HG03469 (cell line): ENCODE measurements around the gene C14orf132.

Experiments
- ATAC-seq: cut with Tn5 transposase; IDR thresholded peaks from one replicate; pipeline ENCODE4 v1.9.1; 2021; ENCODE audit warnings: mild to moderate bottlenecking, moderate library complexity, moderate number of reproducible peaks; ENCODE audit not compliant: unreplicated experiment

Gene C14orf132

DNA sequence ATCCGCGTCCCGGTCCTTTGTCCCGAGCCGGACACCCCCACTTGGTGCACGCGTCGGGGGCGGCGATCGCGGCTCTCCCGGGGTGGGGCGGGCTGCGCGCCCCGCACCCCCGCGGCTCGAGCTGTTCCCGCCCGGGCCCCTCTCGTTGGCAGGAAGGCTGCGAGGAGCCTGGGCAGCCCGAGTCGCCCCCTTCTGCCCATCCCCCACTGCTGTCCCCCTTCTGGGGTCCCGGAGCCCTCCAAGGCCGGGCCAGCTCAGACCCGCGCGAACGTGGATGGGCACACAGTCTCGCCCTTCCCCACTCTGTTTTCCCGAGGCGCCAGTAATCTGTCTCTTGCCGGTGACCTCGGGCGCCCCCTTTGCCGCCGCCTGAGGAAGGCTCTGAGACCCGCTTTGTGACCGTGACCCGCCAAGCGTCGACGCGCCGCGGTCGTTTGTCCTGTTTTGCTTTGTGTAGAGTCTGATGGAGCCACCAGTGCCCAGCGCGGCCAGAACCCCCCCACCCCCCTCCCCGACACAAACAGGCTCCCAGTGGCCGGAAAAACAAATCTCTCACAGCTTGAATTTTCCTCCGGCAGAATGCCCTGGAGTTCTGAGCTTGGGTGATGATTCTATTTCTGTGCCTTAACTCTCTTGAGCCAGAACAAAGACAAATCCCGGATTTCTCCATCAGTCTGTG is 610 bp downstream of the C14orf132 start:
- ATAC-seq: no peak

DNA sequence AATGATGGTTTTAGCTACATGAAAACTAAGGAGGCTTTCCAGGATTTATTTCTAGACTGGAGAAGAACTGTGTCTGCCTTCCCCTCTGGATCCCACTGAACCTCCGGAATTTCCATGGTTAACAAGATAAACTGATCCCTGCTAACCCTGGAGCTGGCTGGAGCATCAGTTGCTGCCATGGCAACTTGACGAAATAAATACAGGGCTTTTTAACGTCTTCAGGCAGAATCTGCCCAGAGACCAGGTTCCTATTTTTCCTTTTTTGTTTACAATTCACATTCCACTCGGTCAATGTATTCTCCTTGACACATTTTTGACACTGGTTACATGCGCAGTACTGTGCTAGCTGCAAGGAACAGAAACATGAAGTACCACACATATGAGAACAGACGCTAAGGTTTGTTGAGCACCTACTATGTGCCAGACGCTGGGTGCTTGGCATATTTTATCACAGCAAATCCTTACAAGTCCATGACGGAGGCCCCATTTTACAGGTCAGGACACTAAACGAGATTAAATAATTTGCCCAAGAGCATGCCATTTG is 1.7 kb downstream of the C14orf132 start:
- ATAC-seq: no peak

DNA sequence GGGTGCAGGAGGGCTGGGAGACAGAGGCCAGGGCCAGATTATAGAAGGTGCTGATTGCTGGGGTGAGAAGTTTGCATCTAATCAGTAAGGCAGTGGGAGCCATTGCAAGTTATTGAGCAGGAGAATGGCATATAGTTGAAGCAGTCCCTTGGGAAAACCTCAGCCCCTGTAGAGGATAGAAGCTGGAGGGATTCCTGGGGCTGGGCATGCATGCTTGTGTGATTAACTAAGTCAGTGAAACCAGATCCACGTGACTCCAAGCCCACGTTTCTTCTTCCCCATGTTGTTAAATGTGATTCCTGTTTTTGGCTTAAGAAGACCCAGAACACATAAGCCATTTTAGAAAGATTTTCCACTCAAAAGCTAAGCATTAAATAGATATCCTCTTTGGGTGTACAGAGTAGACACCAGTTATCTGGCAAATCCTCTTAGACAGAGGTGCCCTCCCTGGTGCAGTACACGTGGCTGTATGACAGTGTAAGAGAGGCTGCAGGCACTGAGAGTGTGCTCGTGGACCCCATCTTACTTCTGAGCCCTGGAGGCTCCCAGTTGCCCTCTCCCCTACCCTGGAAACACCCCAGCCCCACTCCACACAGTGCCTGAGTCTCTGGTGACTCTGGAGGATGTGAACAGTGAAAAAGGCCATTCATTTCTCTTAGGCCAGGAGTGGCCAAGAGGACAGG is 3.2 kb downstream of the C14orf132 start:
- ATAC-seq: no peak

DNA sequence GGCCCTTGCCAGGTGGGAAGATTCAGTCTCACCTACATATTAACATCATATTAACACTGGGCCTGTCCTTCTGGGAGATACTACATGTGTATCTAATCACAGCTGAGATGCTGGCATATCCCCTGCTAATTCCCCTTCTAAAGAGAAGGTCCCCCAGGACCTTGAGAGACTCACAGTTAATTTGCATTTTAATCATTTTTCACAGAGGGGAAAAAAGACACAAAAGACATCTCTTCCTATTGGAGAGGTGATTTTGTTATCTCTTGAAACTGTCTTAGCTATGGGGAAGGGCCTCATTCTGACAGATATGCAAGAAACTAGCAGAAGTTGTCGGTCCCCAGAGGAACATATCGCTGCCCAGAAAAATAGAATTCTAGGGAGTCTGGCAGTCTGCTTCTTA is 7.5 kb downstream of the C14orf132 start:
- ATAC-seq: no peak

DNA sequence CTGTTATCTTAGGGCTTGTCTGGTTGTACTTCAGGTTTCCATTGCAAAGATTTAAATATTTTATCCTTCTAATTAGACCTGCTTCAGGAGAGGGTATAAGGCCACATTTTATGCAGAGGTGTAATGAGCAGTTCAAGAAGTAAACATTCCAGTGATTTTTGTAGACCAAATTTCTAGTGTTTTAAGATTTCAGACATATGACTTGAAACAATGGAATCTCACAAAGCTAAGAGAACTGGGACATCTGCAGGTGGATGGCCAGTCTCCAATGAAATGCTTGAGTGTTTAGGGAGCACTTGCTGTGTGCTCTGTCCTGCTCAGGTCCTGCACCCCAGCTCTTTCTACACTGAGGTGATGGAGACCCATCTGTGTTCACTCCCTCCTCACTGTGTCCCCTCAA is 7.9 kb downstream of the C14orf132 start:
- no peak for ATAC-seq

DNA sequence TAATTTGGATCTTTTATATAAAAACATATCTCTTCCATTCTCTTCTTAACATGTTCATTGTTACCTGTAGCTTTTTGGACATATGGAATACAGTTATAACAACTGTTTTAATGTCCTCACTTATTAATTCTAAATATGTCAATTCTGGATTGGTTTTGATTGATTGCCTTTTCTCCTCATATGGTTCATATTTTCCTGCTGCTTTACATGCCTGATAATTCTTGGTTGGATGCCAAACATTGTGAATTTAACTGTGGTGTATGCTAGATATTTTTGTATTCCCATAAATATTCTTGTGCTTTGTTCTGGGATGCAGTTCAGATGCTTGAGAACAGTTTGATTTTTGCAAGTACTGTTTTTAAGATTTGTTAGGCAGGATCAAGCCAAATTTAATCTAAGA is 10.8 kb downstream of the C14orf132 start:
- no peak for ATAC-seq

DNA sequence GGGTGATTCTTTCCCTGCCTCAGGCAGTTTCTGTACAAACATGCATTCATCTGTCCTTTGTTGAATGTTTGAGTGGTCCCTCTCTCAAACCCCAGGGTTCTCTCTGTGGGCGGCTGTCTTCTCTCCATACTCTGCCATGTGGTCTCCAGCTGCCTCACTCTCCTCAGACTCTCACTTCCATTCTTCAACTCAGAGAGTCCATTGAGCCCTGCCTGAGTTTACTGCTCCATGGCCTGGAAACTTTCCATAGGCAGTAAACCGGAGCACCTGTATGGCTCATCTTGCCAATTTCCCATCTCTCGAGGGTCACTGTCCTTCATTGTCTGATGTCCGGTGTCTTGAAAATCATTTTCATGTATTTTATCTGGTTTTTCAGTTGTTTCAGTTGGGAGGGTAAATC is 11.3 kb downstream of the C14orf132 start:
- ATAC-seq: no peak

DNA sequence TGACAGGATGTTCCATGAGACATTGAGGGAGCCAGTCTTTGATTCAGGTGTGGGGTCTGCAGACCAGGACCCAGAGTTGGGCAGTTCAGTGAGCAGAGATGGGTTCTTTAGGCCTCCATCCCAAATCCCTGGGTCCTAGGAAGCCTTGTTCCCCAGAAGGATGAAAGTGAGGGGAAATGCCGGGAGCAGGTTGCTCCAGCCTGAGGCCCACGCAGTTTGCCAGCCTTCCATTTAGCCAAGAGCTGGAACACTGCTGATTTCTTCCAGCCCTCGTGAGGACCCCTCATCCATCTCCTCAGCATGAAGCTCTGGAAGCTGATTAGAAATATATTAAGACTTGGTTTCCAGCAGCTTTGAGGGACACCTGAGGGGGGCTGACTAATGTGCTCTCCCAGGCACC is 12.1 kb downstream of the C14orf132 start:
- no peak for ATAC-seq

DNA sequence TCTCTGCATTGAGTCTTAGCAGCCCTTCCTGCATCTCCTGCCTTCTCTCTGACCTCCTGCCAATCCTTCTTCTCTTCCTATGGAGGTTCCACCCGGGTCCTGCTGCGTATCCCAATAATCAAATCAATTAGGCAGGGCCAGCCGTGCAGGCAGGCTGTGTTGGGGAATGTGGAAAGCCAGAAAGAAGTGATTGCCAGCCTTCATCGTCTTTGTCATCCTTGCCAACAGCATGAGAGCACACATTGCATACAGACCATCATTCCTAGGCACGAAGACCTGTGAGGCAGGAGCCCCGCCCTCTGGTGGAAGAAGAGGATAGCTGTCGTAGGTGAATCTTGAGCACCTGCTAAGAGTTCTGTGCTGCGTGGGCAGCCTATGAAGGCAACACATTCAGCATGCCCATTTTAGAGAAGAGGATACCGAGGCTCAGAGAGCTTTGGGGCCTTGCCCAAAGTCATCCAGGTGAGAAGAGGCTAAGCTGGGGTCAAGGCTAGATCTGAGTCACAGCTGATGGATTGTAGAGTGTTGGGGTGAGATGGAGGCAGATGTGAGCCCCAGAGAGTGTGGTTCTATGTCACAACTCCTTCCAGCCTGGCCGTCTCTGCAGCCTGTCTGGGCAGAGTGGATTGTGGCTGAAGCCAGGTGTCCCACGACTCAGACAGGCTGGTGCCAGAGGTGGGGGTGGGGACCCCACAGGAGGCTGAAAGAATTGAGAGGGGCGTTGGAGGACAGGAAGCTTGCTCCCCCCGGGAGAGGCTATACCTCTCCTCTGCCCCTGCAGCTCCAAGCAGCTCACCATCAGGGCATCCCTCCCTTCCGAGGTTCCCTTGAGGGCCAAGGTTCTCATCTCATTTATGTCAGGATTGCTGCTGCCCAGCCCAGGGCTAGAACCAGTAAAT is 12.7 kb downstream of the C14orf132 start:
- peak; percentile 56 for ATAC-seq

DNA sequence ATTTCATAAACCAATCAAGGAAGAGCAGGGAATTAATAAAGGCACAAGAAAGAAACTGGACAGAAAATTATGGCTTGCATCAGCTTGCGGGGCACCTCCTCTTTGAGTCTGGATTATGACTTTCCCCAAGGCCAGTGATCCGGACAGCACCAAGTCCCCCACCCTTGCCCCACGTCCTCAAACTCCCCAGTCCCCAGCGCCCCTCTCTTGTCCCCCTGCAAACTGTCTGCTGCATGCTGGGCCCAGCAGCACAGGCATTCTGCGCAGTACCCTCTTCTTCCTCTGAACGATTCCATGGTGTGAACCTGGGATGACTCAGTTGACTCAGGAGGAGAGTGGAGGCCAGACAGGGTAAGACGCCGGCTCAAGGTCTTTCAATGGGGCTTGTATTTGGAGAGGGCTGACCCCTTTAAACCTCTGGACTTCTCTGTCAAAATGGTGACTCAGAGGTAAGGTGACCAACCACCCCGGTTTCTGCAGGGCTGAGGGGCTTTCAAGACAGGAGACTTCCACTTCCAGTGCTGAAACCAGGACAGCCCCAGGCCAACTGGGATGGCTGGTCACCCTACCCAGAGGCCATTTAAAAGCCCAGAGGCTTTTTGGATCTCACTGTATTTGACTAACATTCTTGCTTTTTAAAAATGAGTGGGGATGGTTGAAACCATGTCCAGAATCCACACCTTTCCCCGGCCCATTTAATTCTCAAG is 13.5 kb downstream of the C14orf132 start:
- no peak for ATAC-seq

DNA sequence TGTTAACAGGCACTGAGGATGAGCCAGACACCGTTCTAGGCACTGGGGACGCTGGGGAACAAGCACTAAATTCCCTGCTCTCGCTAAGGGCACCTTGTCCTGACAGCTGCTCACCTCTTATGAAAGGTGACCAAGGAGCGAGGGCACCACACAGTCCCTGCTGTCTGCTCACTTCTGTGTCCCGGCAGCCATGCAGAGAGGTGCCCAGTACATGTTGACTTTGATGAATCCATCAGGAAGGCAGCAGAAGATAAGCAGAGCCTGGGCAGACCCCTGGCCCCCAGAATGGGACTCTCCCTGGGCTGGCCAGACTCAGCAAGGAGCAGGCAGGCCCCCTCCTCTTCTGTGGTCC is 14.1 kb downstream of the C14orf132 start:
- no peak for ATAC-seq

DNA sequence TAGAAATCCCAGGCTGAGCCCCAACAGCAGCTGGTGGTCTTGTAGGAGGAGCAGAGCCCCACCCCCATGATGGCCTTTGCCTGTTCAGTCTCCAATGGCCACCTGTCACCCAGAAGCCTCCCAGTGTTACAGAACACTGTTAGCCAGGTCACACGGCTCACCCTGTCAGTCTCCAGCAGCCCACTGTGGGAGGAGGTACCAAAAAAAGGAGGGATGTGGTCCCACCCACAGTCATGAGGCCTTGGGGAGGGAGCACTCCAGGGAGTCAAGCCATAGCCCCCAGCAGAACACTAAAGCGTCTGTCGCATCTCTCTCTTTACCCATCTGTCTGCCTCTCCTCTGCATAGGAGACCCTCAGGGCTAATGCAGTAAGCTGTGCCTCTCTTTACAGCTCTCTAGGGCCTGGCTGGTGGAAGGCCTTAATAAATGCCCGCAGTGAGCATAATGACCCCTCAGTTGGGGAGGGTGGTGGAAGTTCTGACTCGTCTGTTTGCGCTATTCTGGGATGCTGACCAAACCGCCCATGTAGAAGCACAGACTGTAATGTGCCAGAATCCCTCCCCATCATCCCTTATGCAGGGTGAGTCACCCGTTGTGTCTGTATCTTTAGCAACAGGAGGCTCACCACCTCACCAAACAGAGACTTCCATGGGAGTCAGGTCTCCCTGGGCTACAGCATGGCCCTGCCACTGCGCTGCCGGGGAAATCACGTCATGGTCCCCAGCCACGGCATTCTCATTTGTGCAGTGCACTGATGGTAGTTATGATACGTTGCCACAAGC is 14.6 kb downstream of the C14orf132 start:
- no peak for ATAC-seq

DNA sequence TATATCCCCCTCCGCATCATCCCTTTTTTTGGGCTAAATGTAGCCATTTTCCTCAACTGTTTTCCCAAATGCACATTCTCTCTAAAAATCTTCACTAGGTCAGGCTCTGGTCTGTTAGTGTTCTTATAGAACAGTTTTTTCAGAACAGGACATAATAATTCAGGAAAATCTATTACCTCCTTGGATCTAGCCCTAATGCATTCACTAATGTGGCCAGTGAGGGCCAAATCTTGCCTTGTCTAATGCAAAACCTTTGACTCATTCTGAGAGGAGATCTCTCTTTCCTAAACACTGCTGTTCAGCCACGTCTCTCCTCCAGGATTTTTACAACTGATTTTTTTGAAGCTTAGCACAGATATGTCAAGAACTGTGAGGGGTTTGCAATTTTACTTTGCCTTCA is 15.5 kb downstream of the C14orf132 start:
- no peak for ATAC-seq

DNA sequence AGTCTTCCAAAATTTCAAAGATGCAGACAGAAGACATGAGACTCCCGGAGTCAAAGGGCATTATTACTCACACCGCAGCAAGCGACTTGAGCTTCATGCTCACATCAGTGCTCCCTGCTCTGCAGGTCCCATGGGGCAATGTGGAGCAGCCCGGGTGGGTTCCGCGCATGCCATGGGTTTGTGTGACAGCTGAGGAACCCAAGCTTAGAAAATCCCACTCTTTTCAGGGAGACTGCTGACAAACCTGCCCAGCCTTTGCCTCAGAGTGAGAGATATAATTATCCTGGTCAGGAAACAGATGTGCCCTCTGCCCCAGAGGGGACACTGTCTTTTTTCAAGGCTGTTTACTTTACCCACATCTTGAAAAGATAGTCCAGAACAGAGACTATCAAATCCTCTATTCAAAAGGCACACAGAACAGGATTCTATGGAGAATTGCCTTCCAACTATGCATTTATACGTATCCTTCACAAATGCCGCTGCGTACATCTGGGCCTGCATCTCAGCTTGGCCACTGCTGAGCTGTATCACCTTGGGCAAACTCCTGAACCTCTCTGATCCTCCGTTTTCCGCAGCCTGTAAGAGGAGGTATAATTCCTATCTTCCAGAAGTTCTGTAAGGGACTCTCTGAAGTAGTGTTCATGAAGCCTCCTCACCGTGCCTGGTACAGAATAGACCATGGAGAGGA is 16.0 kb downstream of the C14orf132 start:
- ATAC-seq: no peak

DNA sequence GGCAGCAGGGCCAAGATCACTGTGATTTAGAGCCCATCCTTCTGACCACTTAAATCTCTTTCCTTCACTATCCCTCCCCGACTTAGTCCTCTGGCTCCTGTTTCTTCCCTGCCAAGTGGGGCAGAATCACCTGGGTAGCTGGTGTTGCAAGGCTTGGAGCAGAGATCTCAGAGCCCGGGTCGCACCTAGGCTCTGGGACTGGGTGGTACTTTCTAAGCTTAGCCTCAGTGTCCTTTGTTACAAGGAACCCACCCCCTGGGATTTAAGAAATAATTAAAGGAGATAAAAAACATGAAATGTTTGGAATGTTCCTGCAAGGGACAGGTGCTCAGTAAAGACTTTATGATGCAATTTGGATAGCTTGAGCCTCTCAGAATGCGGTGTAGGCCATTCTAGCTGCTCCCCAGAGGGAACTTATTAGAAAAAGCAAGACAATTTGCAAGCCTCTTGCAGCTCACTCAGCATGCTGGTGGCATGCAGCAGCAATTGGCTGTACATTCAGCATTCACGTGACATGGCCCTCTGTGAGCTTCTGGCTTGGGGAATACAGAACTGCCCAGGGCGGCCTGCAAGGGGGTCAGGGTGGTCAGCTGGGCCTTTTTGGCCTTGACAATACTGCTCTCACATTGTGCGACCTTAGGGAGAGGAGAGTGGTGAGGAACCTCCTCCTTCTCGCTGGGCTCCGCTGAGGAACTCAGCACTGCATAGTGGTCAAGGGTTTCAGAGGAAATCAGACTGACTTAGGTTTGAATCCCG is 16.8 kb downstream of the C14orf132 start:
- ATAC-seq: no peak

DNA sequence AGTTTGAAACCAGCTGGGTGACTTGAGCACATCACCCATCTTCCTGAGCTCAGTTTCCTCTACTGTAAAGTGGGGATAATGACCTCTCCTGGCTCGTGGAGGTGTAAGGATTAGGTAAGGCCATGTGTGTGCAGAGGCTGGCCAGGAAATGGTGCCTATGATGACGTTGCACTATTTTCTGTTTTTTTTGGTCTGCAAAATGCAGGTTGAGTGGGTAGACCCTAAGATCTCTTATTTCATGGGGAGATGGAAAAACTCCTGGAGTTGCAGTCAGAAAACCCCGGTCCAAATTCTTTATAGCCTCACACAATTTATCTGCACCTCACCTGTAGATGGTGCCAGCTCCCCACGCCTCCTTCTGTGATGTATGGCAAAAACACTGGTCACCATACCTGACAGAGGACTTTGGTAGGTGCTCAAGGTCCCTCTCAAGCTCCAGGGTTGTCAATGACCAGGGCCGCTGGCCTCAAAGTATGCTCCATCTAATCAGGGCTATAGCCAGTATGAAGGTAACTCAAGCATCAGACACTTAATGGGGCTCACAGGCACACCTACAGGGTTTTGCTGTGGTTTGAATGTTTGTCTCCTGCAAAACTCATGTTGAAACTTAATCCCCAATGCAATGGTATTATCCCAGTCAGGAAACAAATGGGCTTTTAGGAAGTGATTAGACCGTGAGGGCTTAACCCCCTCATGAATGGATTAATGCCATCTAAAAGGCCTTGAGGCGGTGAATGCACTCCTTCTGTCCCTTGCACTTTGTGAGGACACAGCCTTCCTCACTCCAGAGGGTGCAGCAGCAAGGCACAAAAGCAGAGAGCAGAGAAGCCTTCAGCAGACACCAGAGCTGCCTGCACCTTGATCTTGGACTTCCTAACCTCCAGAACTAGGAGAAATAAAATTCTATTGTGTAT is 17.6 kb downstream of the C14orf132 start:
- ATAC-seq: no peak

DNA sequence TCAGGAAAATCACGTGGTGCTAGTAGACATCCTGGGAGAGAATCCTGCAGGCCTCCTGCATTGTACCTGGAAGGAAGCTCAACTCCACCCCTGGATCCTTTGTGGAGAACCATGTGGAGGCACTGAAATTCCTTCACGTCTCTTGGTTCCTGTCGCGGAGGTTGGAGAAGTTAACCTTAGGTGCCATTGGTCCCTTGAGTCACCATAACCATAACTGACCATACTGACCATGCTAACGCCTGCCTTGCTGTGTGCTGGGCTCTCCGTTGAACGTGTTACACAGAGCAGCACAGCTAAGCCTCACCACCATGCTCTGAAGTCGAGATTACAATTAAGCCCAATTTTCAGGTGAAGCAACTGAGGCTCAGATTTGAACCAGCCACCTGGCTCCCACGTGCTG is 18.6 kb downstream of the C14orf132 start:
- no peak for ATAC-seq
